ENCODE results near the gene ARHGEF16.

The ARHGEF16 gene

DNA sequence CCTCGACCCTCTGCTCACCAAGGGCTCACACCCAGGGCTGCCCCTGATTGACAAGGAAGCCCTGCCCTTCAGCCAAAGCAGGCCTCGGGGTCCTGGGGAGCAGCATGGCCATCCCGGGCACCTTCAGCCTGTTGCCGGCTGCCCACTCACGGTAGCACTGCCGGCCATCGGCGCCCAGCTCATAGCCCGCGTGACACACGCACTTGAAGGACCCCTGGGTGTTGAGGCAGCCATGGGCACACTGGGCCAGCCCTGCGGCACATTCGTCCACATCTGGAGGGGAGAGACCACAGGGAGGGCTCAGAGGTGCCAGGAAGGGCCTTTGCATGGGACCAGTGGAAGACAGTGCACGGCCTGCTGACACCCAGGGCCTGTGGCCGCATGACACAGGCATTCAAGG, 57.4 kb downstream of the ARHGEF16 start (continued):
- TF ChIP-seq ZNF629 (tag by site-specific recombination; IDR thresholded peaks at IDR 0.05) (no peak), ZNF335 (tag by site-specific recombination; conservative IDR thresholded peaks at IDR 0.05) (no peak), ZNF341 (tag by site-specific recombination; IDR thresholded peaks at IDR 0.05; ENCODE audit: low read depth) (no peak)

DNA sequence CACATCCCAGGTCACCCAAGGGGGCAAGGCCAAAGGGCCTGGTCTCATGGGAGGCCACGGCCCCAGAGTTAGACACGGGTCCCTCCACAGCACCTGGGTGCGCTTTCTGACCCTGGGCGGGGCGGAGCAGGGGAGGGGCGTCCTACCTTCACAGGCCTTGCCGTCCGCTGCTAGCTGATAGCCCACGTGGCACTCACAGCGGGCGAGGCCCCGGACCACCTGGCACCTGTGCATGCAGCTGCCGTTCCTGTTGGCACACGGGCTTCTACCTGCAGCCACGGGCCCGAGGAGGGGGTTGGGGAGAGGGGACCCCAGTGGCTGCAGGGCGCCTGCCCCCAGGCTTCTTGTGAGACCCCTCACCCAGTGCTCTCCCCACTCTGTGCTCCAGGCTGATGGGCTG, 59.9 kb downstream of the ARHGEF16 start:
- Histone ChIP-seq H3K4me3 (ENCODE audit: low read depth, low read length) (no peak overlapping the region), H3K27ac (ENCODE audit: extremely low read depth, low read depth, low read length) (no peak overlapping the region), H3K36me3 (ENCODE audit: control insufficient read depth in 2 of 2, insufficient read depth in 1 of 2, low read length in 2 of 2) (no peaks in the 10 kb centered on the region), H3K9me3 (ENCODE audit: control insufficient read depth, insufficient read depth, low read depth, low read length) (no peaks in the 10 kb centered on the region), H3K4me1 (ENCODE audit: control insufficient read depth, insufficient read depth, low read length) (no peaks in the 10 kb centered on the region)
- CTCF ChIA-PET, result interaction anchor here (1.0 kb wide), 1 partner anchor 100 kb away, joined by 3 read pairs; no protein-coding TSS in a partner anchor
- TF ChIP-seq GLI2 (tag by site-specific recombination; IDR thresholded peaks at IDR 0.05; ENCODE audit: borderline replicate concordance, low read depth), result no peak
- TF ChIP-seq ZNF24 (tag by site-specific recombination; IDR thresholded peaks at IDR 0.05), result no peak
- no peak for TF ChIP-seq KLF8 (tag by site-specific recombination; IDR thresholded peaks at IDR 0.05)
- TF ChIP-seq ZNF335 (tag by site-specific recombination; conservative IDR thresholded peaks at IDR 0.05), result no peak
- TF ChIP-seq, protein P1, sequence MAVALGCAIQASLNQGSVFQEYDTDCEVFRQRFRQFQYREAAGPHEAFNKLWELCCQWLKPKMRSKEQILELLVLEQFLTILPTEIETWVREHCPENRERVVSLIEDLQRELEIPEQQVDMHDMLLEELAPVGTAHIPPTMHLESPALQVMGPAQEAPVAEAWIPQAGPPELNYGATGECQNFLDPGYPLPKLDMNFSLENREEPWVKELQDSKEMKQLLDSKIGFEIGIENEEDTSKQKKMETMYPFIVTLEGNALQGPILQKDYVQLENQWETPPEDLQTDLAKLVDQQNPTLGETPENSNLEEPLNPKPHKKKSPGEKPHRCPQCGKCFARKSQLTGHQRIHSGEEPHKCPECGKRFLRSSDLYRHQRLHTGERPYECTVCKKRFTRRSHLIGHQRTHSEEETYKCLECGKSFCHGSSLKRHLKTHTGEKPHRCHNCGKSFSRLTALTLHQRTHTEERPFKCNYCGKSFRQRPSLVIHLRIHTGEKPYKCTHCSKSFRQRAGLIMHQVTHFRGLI (tag by site-specific recombination; IDR thresholded peaks at IDR 0.05), result no peak
- POLR2A ChIA-PET, result no interaction called here

DNA sequence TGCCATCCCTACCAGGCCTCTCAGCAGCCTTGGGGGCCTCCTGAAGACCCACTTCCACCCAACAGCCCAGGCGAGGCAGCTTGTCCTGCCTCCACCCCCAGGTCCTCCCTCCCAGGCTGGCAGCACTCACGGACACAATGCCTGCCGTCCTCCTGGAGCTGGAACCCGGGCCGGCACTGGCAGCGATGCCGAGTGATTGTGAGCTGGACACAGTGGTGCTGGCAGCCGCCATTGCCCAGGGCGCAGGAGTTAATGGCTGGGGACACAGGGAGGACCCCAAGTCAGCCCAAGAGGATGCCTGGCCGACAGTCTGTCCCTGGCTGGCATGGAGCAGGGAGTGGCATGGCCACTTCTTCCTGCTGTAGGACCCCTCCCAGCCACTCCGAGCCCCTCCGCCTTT, 60.8 kb downstream of the ARHGEF16 start:
- H3K4me1 ChIP-seq (ENCODE audit: control insufficient read depth, insufficient read depth, low read length), result no peaks in the 10 kb centered on the region
- CTCF ChIA-PET, result interaction anchor here (0.6 to 1.4 kb wide), 3 partner anchors 24 to 144 kb away, joined by 3 to 4 read pairs (median 3); no protein-coding TSS in a partner anchor
- POLR2A ChIA-PET, result no interaction called here
- H3K9me3 ChIP-seq (ENCODE audit: control insufficient read depth, insufficient read depth, low read depth, low read length), result no peaks in the 10 kb centered on the region
- H3K36me3 ChIP-seq (ENCODE audit: control insufficient read depth in 2 of 2, insufficient read depth in 1 of 2, low read length in 2 of 2), result no peaks in the 10 kb centered on the region
- no peak overlapping the region for H3K27ac ChIP-seq (ENCODE audit: extremely low read depth, low read depth, low read length)
- no peak overlapping the region for H3K4me3 ChIP-seq (ENCODE audit: low read depth, low read length)
- TF ChIP-seq ZNF629 (tag by site-specific recombination; IDR thresholded peaks at IDR 0.05), result no peak
- TF ChIP-seq BCL11B (tag by site-specific recombination; IDR thresholded peaks at IDR 0.05; ENCODE audit: low read depth), result no peak
- no peak for TF ChIP-seq ZNF510 (tag by site-specific recombination; IDR thresholded peaks at IDR 0.05; ENCODE audit: insufficient replicate concordance)
- TF ChIP-seq, protein P2, sequence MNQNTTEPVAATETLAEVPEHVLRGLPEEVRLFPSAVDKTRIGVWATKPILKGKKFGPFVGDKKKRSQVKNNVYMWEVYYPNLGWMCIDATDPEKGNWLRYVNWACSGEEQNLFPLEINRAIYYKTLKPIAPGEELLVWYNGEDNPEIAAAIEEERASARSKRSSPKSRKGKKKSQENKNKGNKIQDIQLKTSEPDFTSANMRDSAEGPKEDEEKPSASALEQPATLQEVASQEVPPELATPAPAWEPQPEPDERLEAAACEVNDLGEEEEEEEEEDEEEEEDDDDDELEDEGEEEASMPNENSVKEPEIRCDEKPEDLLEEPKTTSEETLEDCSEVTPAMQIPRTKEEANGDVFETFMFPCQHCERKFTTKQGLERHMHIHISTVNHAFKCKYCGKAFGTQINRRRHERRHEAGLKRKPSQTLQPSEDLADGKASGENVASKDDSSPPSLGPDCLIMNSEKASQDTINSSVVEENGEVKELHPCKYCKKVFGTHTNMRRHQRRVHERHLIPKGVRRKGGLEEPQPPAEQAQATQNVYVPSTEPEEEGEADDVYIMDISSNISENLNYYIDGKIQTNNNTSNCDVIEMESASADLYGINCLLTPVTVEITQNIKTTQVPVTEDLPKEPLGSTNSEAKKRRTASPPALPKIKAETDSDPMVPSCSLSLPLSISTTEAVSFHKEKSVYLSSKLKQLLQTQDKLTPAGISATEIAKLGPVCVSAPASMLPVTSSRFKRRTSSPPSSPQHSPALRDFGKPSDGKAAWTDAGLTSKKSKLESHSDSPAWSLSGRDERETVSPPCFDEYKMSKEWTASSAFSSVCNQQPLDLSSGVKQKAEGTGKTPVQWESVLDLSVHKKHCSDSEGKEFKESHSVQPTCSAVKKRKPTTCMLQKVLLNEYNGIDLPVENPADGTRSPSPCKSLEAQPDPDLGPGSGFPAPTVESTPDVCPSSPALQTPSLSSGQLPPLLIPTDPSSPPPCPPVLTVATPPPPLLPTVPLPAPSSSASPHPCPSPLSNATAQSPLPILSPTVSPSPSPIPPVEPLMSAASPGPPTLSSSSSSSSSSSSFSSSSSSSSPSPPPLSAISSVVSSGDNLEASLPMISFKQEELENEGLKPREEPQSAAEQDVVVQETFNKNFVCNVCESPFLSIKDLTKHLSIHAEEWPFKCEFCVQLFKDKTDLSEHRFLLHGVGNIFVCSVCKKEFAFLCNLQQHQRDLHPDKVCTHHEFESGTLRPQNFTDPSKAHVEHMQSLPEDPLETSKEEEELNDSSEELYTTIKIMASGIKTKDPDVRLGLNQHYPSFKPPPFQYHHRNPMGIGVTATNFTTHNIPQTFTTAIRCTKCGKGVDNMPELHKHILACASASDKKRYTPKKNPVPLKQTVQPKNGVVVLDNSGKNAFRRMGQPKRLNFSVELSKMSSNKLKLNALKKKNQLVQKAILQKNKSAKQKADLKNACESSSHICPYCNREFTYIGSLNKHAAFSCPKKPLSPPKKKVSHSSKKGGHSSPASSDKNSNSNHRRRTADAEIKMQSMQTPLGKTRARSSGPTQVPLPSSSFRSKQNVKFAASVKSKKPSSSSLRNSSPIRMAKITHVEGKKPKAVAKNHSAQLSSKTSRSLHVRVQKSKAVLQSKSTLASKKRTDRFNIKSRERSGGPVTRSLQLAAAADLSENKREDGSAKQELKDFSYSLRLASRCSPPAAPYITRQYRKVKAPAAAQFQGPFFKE (tag by site-specific recombination; IDR thresholded peaks at IDR 0.05; ENCODE audit: borderline replicate concordance), result no peak
- no peak for TF ChIP-seq ZNF175 (tag by site-specific recombination; IDR thresholded peaks at IDR 0.05)
- TF ChIP-seq FEZF1 (tag by site-specific recombination; IDR thresholded peaks at IDR 0.05), result no peak
- TF ChIP-seq YY1 (tag by site-specific recombination; IDR thresholded peaks at IDR 0.05), result no peak
- no peak for TF ChIP-seq ZNF114 (tag by site-specific recombination; IDR thresholded peaks at IDR 0.05)
- TF ChIP-seq ZFHX2 (tag by site-specific recombination; conservative IDR thresholded peaks at IDR 0.05), result no peak
- TF ChIP-seq YY2 (tag by site-specific recombination; IDR thresholded peaks at IDR 0.05), result no peak
- TF ChIP-seq, protein P3, sequence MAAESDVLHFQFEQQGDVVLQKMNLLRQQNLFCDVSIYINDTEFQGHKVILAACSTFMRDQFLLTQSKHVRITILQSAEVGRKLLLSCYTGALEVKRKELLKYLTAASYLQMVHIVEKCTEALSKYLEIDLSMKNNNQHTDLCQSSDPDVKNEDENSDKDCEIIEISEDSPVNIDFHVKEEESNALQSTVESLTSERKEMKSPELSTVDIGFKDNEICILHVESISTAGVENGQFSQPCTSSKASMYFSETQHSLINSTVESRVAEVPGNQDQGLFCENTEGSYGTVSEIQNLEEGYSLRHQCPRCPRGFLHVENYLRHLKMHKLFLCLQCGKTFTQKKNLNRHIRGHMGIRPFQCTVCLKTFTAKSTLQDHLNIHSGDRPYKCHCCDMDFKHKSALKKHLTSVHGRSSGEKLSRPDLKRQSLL (tag by site-specific recombination; IDR thresholded peaks at IDR 0.05), result no peak
